NK-92 treated with Interleukin-12 subunit alpha and Interleukin-12 subunit beta, amount 100 ng/mL, for 24 hours (cell line): Measurements from ENCODE around the gene RASL11A.
"Not testable (repeated sequence)": the region's sequence is repeated elsewhere in the genome, so short reads cannot be mapped to it uniquely, and the experiment has no call there.

Experiments
- DNase-seq: peaks from one replicate; lab custom pipeline; 2025; lab: John Stamatoyannopoulos, UW

RASL11A gene

GRCh38 chr13:27270594-27271520 lies at the start of gene RASL11A:
Gene RASL11A (plus strand): TSS chr13:27270830. CDS start chr13:27270945, 115 bp downstream.
- no peak for DNase-seq

GRCh38 chr13:27222100-27222499 lies 48.5 kb upstream of the RASL11A start:
- not testable (repeated sequence) for DNase-seq

- no peak for DNase-seq
Measured at GRCh38 chr13:27226991-27227390, 43.6 kb upstream of the RASL11A start.

- DNase-seq: no peak
Measured at GRCh38 chr13:27228131-27228530, 42.5 kb upstream of the RASL11A start.

GRCh38 chr13:27229642-27230041 lies 41.0 kb upstream of the RASL11A start:
- no peak for DNase-seq

GRCh38 chr13:27233964-27234363 lies 36.7 kb upstream of the RASL11A start:
- DNase-seq: no peak

GRCh38 chr13:27236478-27236877 lies 34.2 kb upstream of the RASL11A start:
- DNase-seq: no peak

- no peak for DNase-seq
Measured at GRCh38 chr13:27242702-27243101, 27.9 kb upstream of the RASL11A start.

GRCh38 chr13:27245610-27246009 lies 25.0 kb upstream of the RASL11A start:
- no peak for DNase-seq

- DNase-seq: no peak
Measured at GRCh38 chr13:27250833-27251165, 19.8 kb upstream of the RASL11A start.

GRCh38 chr13:27251166-27252091 lies 19.2 kb upstream of the RASL11A start, which contains the start of gene RPL21:
Gene RPL21 (plus strand): TSS chr13:27251558. CDS start chr13:27253777, 2,219 bp downstream.
- peak; percentile 89 for DNase-seq

- no peak for DNase-seq
Measured at GRCh38 chr13:27252467-27252866, 18.2 kb upstream of the RASL11A start.

GRCh38 chr13:27257233-27257568 lies 13.4 kb upstream of the RASL11A start:
- DNase-seq: no peak

- no peak for DNase-seq
Measured at GRCh38 chr13:27257648-27258253, 12.9 kb upstream of the RASL11A start.

GRCh38 chr13:27258637-27259386 lies 11.8 kb upstream of the RASL11A start:
- no peak for DNase-seq

GRCh38 chr13:27259831-27260230 lies 10.8 kb upstream of the RASL11A start:
- DNase-seq: no peak

GRCh38 chr13:27261396-27261795 lies 9.2 kb upstream of the RASL11A start:
- no peak for DNase-seq

- no peak for DNase-seq
Measured at GRCh38 chr13:27263438-27263837, 7.2 kb upstream of the RASL11A start.

- DNase-seq: no peak
Measured at GRCh38 chr13:27264181-27264580, 6.4 kb upstream of the RASL11A start.

- no peak for DNase-seq
Measured at GRCh38 chr13:27264648-27265047, 6.0 kb upstream of the RASL11A start.

GRCh38 chr13:27266917-27267316 lies 3.7 kb upstream of the RASL11A start:
- DNase-seq: no peak

GRCh38 chr13:27267596-27267995 lies 3.0 kb upstream of the RASL11A start:
- no peak for DNase-seq
